GM12873 (cell line): ENCODE data around the gene PTPRA.

Experiments
- TF ChIP-seq, protein P1 (sequence below): IDR thresholded peaks from 2 replicates; pipeline ENCODE4 v1.5.1; 2012; ENCODE audit warnings: low read depth, mild to moderate bottlenecking, moderate library complexity, low read length, control low read depth; ENCODE audit not compliant: insufficient read depth; ENCODE audit errors: missing control alignments

PTPRA gene

DNA sequence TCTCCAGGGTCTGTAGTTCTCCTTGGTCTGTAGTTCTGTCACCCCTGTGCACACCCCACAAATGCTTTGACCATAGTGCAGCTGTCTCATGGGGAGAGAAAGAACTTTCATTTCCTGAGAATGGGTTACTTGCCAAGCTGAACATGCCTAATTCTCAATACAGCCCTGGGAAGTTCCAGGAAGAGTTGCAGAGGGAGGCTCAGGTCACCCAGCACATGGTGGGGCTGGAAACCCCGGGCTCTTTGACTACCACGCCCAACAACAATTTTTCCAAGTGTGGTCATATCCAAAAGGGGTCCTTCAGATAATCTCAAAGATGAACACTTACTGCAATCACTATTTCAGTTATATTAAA, 2.2 kb upstream of the PTPRA start:
- TF ChIP-seq, protein P1, sequence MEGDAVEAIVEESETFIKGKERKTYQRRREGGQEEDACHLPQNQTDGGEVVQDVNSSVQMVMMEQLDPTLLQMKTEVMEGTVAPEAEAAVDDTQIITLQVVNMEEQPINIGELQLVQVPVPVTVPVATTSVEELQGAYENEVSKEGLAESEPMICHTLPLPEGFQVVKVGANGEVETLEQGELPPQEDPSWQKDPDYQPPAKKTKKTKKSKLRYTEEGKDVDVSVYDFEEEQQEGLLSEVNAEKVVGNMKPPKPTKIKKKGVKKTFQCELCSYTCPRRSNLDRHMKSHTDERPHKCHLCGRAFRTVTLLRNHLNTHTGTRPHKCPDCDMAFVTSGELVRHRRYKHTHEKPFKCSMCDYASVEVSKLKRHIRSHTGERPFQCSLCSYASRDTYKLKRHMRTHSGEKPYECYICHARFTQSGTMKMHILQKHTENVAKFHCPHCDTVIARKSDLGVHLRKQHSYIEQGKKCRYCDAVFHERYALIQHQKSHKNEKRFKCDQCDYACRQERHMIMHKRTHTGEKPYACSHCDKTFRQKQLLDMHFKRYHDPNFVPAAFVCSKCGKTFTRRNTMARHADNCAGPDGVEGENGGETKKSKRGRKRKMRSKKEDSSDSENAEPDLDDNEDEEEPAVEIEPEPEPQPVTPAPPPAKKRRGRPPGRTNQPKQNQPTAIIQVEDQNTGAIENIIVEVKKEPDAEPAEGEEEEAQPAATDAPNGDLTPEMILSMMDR: no peak

DNA sequence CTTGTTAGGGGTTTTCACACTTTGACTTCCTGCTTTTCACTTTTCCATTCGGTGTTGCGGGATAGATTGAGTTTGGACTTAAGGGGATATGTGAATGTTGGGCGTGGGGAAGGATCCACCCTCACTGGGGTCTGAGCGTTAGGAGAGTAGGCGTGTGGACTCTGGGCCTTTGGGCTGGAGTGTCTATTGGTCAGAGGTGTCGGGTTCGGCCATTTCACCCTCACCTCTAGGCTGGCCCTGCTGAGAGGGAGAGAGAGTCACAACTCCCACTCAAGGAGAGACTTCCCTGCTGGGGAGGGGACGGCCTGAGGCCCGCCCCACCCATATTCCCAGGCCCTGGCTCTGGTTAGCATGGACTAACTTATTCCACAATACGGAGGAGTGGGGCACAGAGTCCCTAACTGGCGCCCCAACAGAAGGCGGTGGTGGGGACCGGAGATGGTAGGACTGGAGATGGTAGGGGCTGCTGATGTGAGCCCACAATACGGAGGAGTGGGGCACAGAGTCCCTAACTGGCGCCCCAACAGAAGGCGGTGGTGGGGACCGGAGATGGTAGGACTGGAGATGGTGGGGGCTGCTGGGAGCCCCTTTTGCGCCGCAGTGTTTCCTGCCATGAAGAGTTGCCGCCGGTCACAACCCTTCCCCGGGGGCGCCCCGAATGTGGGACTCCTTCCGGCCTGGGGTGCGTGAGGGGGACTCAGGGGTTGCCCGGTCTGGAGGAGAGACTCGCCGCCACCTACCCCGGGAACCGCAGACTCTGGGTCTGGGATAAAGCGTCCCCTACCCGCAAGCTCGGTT, 1.4 kb upstream of the PTPRA start:
- TF ChIP-seq, protein P1: no peak

DNA sequence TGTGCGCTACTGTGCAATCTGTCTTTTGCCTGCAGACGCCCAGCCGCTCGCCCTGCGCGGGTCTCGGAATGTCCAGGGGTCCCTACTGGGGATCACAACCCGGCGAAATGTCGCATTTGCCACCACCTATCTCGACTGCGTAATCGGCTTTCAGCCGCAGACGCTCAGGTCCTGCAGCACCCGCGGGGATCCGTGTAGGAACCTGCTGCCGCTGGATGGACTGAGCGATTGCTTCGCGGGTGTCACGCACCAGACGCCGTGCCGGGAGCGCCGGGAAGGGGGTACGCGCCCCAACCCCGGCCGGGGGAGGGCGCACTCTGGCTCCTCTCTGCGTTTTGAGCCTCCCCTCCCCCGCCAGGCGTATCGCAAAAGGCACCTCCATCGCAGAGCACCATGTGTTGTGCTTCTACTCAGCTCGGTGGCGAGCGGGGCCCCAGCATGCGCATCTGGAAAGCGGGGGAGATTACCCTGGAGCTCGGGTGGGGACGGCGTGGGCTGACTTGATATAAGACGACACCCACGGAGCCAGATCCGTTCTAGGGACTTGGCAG, 747 bp upstream of the PTPRA start:
- TF ChIP-seq, protein P1: peak; percentile 68

DNA sequence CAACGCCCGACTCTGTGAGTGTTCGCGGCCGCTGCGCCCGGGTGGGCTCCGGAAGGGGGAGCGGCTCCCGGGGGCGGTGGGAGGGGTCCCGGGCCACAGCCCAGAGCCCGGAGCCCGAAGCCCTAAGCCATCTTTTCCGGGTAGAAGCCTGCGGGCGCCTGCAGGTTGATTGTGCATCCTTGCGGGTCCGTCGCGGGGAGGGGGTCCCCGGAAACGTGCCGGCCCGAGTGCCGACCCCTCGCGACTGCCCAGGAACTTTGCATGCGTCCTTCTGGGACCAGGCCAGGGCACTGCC, 413 bp downstream of the PTPRA start:
- TF ChIP-seq, protein P1: no peak

DNA sequence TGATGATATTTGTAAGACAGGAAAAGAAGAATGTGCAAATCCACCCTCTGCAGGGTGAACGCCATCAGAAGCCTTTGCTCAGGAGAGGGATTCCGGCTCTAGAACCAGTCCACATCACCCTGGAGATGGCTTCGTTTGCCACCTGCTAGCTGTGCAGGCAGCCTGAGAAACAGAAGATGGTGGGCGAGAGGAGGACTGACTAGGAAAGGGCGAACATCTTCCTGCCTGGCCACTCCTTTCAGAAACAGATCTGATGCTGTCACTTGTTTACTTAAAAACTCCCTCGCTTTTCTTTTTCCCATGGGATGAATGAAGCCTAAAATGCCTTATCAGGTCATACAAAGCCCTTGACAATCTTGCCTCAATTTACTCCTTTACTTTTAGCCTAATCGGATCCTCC, 1.2 kb downstream of the PTPRA start:
- TF ChIP-seq, protein P1: no peak

DNA sequence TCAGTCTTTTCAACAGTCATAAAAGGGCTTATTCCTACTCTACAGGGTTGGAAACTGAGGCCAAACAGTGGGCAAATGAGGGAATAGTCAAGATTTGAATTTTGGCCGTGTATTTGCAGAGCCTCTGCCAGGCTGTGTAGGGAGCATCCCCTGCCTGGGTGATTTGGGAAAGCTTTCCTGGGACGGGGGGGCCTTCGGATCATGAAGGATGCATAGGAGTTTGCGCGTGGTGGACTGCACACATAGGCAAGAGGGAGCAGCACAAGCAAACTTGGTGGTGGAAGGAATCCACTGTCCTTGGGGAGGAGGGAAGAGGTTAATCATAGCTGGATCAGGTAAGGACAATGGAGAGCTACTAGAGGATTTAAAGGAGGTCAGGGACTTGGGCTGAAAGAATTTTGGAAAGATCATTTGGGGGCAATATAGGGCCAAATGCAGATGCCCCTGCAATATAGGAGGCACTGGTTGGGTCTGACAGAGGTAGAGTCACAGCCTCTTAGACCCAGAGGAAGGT, 2.5 kb downstream of the PTPRA start:
- TF ChIP-seq, protein P1: no peak

DNA sequence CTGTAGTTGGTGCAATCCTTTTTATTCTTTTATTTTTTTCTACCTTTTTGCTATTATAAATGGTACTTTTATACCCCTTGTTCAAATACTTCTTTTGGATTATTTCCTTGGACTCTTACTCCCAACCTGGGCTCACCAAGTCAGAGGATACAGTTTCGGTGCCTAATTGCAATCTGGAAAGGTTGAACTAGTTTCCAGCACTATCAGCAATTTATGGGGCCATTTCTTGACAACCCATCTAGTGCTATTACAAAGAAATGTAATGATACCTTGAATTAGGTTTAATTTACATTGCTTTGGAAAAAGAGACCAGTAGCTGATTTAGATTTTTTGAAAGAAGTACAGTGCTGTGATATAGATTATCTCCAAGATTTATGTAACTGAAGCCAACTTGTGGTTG, 5.2 kb downstream of the PTPRA start:
- TF ChIP-seq, protein P1: no peak
